Cardiac fibroblast (primary cell): ENCODE results near the gene ANGPTL3.

Experiments
- DNase-seq, 2 donors: peaks; one replicate each; pipeline versions ENCODE4 v3.0.0 to v3.0.0-alpha.2; 2010; ENCODE audit warnings: low read depth in 2 of 2
- H3K4me3 ChIP-seq, 2 donors: replicated peaks in 1 of 2; 1 replicate in 1 of 2; 2 replicates in 1 of 2; pipeline ENCODE4 v1.5.1; 2011; ENCODE audit warnings: low read depth in 2 of 2, low read length in 2 of 2, mild to moderate bottlenecking in 2 of 2, moderate library complexity in 1 of 2
- CTCF ChIP-seq: IDR thresholded peaks from one replicate; pipeline ENCODE4 v1.5.1; 2011; ENCODE audit warnings: low read depth, mild to moderate bottlenecking, low read length, inconsistent platforms

The ANGPTL3 gene

DNA sequence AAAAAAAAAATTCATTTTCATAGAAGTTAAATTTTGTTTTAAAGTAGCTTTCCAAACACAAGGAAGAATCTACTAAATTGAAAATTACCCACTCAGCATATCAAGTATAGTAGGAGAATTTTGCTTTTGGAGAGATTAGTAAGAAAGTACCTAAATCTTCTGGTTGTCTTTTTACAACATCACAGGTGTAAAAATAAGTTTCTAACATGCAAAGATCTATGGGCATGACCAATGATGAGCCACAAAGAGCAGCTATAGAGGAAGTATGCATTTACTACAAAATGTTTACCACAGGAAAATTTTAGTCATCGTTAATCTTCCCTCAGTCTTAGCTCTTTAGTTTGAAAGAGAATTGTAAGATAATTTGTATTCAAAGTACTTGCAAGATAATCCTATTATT lies 28.1 kb downstream of the ANGPTL3 start:
- DNase-seq = peak in 1 of 2 donors; percentile 6
- no peak overlapping the region for H3K4me3 ChIP-seq
- no peak for TF ChIP-seq CTCF

- no peak overlapping the region for H3K4me3 ChIP-seq
- no peak for TF ChIP-seq CTCF
- no peak for DNase-seq
Measured at GRCh38 chr1:62628506-62628905, 31.2 kb downstream of the ANGPTL3 start.

GRCh38 chr1:62637392-62638105 lies 40.2 kb downstream of the ANGPTL3 start:
- H3K4me3 ChIP-seq = no peak overlapping the region
- peak in 1 of 2 donors; percentile 24 for DNase-seq
- TF ChIP-seq CTCF = no peak

DNA sequence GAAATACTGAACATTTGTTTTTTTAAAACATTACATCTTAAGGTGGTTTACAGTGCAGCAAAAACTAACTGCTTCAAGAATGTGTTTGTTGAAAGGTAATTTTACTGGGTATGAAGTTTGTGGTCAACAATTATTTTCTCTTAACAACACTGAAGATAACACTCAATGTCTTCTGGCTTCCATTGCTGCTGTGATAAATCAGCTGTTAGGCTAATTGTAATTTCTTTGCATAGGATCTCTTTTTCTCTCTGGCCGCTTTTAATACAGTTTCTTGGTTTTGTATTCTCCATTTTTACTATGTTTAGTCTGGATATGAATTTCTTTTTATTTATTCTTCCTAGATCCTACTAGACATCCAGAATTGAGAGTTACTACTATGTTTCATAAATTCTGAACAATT lies 46.0 kb downstream of the ANGPTL3 start:
- H3K4me3 ChIP-seq = no peak overlapping the region
- DNase-seq = no peak
- TF ChIP-seq CTCF = no peak

DNA sequence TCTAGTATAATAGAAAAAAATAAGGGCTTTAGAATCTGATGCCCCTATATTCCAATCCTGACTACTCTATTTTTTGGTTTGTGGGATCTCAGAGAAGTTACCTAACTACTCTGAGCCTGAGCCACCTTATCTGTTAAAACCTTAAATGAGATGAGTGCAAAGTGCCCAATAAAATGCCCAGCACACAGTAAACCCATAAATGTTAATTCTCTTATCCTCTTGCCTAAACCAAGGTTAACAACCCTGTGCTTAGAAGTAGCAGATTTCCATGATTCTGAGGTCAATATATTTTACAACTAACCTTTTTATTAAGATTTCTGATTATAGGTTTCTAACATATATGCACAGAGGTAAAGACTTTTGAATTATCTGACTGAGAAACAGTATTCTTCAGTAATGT lies 55.1 kb downstream of the ANGPTL3 start:
- no peak for TF ChIP-seq CTCF
- no peak overlapping the region for H3K4me3 ChIP-seq
- DNase-seq = no peak

DNA sequence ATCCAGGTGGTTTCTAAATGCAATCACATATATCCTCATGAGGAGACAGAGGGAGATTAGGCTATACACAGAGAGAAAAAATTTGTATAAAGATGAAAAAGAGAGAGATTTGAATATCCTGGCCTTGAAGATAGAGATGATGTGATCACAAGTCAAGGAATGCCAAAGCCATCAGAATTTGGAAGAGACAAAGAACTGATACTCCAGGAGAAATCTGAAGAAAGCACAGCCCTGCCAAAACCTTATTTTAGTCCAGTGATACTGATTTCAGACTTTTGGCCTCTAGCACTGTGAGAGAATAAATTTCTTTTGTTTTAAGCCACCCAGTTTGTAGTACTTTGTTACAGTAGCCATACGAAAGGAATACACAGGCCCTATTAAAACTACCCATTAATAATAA lies 57.4 kb downstream of the ANGPTL3 start:
- H3K4me3 ChIP-seq = no peak overlapping the region
- TF ChIP-seq CTCF = no peak
- DNase-seq = no peak
